H1 (cell line): ENCODE data around the gene FEV. TPM values are rescaled to one million over a fixed set of nuclear protein-coding genes. Genes with fewer than 3 reads are reported as not detected.

Experiments
- SIN3A ChIP-seq, 2 experiments: IDR thresholded peaks in 1 of 2; conservative IDR thresholded peaks in 1 of 2; 2 replicates each; pipeline ENCODE4 v1.6.1; 2011 to 2012; ENCODE audit warnings: low read length in 2 of 2, improper control_type of control experiment in 1 of 2, low read depth in 1 of 2, mild to moderate bottlenecking in 1 of 2
- TEAD4 ChIP-seq: IDR thresholded peaks from 2 replicates; pipeline ENCODE4 v1.6.1; 2012; ENCODE audit warnings: low read depth, low read length, inconsistent platforms, mixed read lengths
- polyA plus RNA-seq, 7 experiments: library from polyadenylated mRNA; depleted of rRNA in 3 of 7; stranded (reverse) in 5 of 7; unstranded in 2 of 7; fragments of >200 nt in 5 of 7; fragments of 200-250 nt in 2 of 7; gene quantifications; 1 replicate in 5 of 7; 2 replicates in 1 of 7; 4 replicates in 1 of 7; pipeline versions ENCODE4 v1.2.1 to v1.2.3, GENCODE V29; 2011 to 2013; ENCODE audit warnings: missing spikeins in 2 of 7, mixed read lengths in 2 of 7
- total RNA-seq: library from RNA; stranded (reverse); fragmentation: NEBNext Ultra II Directional; extraction: Animal tissue kit (Norgen Biotek cat#: 25700); gene quantifications from 2 replicates; pipeline ENCODE4 v1.2.1, GENCODE V29; 2021

The FEV gene
- total and polyA plus RNA-seq, 2 of the 8 experiments (the other 6 are each of a cell fraction or from before 2014, with no cell fraction given), result not detected

DNA sequence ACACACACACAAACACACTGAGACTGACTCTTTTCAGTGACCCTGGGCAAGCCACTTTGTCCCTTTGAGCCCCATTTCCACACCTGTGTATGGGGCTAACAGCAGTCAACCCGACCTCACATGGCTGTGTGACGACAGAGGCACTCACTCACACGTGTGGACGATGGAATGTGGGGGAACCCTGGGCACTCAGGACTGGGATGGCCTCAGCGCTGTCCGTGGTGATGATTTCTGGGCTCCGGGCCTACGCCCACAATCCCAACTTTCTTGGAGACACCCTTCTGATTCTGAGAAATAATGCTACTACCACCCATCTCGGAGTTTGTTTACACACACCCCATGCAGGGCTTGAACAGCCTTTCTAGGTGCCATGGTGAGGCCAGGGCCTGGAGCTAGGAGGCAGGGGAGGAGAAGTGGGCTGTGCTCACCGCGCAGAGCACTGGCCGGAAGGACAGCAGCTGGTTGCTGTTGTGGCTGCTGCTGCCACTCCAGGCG lies 6.7 kb upstream of the FEV start (continued):
- 0 out of 4 replicates have a peak, but pooled peaks of 1 of the 2 experiments have one; percentile 34 for TF ChIP-seq SIN3A (conservative IDR thresholded peaks at IDR 0.05 in 1 of 2, IDR thresholded peaks at IDR 0.05 in 1 of 2; ENCODE audit: low read depth in 1 of 2, low read length in 2 of 2)
- peak; percentile 75 for TF ChIP-seq TEAD4
- TF ChIP-seq, all 59 proteins: peak for 7
